HFF-Myc (cell line): ENCODE results near the gene P2RY8.
"Not testable (repeated sequence)": the region's sequence is repeated elsewhere in the genome, so short reads cannot be mapped to it uniquely, and the experiment has no call there.

Experiments used
- DNase-seq: peaks from one replicate; pipeline ENCODE4 v3.0.0-alpha.2; 2011; ENCODE audit warnings: low read depth; ENCODE audit errors: extremely low read depth
- H3K4me3 ChIP-seq: replicated peaks from 2 replicates; pipeline ENCODE4 v1.5.1; 2011; ENCODE audit warnings: low read depth, mild to moderate bottlenecking, control low read depth, low read length
- CTCF ChIP-seq: IDR thresholded peaks from 2 replicates; pipeline ENCODE4 v1.5.1; 2012; ENCODE audit warnings: mild to moderate bottlenecking, low read depth, low read length, control low read depth; ENCODE audit errors: missing control alignments

P2RY8 gene

GRCh38 chrX:1554469-1555210 lies 17.7 kb upstream of the P2RY8 start:
- no peak for TF ChIP-seq CTCF
- DNase-seq, result no peak

GRCh38 chrX:1551959-1552546 lies 15.1 kb upstream of the P2RY8 start:
- DNase-seq, result no peak
- no peak overlapping the region for H3K4me3 ChIP-seq
- no peak for TF ChIP-seq CTCF

More at GRCh38 chrX:1554469-1555210, 17.7 kb upstream of the P2RY8 start:
- H3K4me3 ChIP-seq, result no peak overlapping the region

- DNase-seq, result no peak
- TF ChIP-seq CTCF, result no peak
- H3K4me3 ChIP-seq, result no peak overlapping the region
These were observed 9.8 kb upstream of the P2RY8 start for GRCh38 chrX:1546691-1547251.

- no peak for TF ChIP-seq CTCF
- DNase-seq, result no peak
- H3K4me3 ChIP-seq, result no peak overlapping the region
These were observed 8.9 kb upstream of the P2RY8 start for GRCh38 chrX:1545776-1546408.

GRCh38 chrX:1542994-1543725 lies 6.2 kb upstream of the P2RY8 start:
- H3K4me3 ChIP-seq, result no peak overlapping the region
- no peak for DNase-seq
- TF ChIP-seq CTCF, result no peak

GRCh38 chrX:1539146-1539545 lies 2.2 kb upstream of the P2RY8 start:
- not testable (repeated sequence) for H3K4me3 ChIP-seq, DNase-seq

GRCh38 chrX:1537716-1538090 lies 718 bp upstream of the P2RY8 start:
- not testable (repeated sequence) for DNase-seq, H3K4me3 ChIP-seq
